MM.1S (cell line): ENCODE data around the gene TASL.

Experiments
- DNase-seq: peaks from one replicate; pipeline ENCODE4 v3.0.0-alpha.2; 2015
- H2AFZ ChIP-seq: fragments of 300-600 bp; sonication (generic); 2 replicates; pipeline ENCODE4 v1.6.0; 2016; ENCODE audit warnings: antibody characterized with exemption, low read length
- H3F3A ChIP-seq: fragments of 300-600 bp; sonication (generic); 2 replicates; pipeline ENCODE4 v1.6.1; 2016; ENCODE audit warnings: mild to moderate bottlenecking, antibody characterized with exemption, low read length, moderate library complexity, mixed read lengths; ENCODE audit not compliant: insufficient read depth
- H3K27ac ChIP-seq: fragments of 300-600 bp; sonication (generic); 2 replicates; pipeline ENCODE4 v1.5.1; 2016; ENCODE audit warnings: mild to moderate bottlenecking, low read length
- H3K27me3 ChIP-seq: fragments of 300-600 bp; sonication (generic); replicated peaks from 2 replicates; pipeline ENCODE4 v1.6.0; 2016; ENCODE audit warnings: low read length; ENCODE audit not compliant: insufficient read depth
- H3K36me3 ChIP-seq: fragments of 300-600 bp; sonication (generic); replicated peaks from 2 replicates; pipeline ENCODE4 v1.6.1; 2016; ENCODE audit warnings: mild to moderate bottlenecking, low read length, mixed read lengths; ENCODE audit not compliant: insufficient read depth
- H3K4me1 ChIP-seq: fragments of 300-600 bp; sonication (generic); 2 replicates; pipeline ENCODE4 v1.6.1; 2016; ENCODE audit warnings: low read length, mixed read lengths
- H3K4me2 ChIP-seq: fragments of 300-600 bp; sonication (generic); 2 replicates; pipeline ENCODE4 v1.6.0; 2016; ENCODE audit warnings: low read depth, low read length
- H3K4me3 ChIP-seq: fragments of 300-600 bp; sonication (generic); 2 replicates; pipeline ENCODE4 v1.5.1; 2016; ENCODE audit warnings: low read length, mixed read lengths
- H3K79me2 ChIP-seq: fragments of 300-600 bp; sonication (generic); 2 replicates; pipeline ENCODE4 v1.6.1; 2016; ENCODE audit warnings: mixed run types, low read length, mixed read lengths
- H3K9ac ChIP-seq: fragments of 300-600 bp; sonication (generic); 2 replicates; pipeline ENCODE4 v1.6.1; 2016; ENCODE audit warnings: low read length, mixed read lengths
- H3K9me2 ChIP-seq: fragments of 300-600 bp; sonication (generic); replicated peaks from 2 replicates; pipeline ENCODE4 v1.6.1; 2016; ENCODE audit warnings: mild to moderate bottlenecking, low read length, mixed read lengths; ENCODE audit not compliant: insufficient read depth
- H3K9me3 ChIP-seq: fragments of 300-600 bp; sonication (generic); replicated peaks from 2 replicates; pipeline ENCODE4 v1.6.1; 2016; ENCODE audit warnings: mild to moderate bottlenecking, low read length, mixed read lengths; ENCODE audit not compliant: insufficient read depth
- H4K20me1 ChIP-seq: fragments of 300-600 bp; sonication (generic); 2 replicates; pipeline ENCODE4 v1.6.1; 2016; ENCODE audit warnings: mild to moderate bottlenecking, low read length, moderate library complexity, mixed read lengths; ENCODE audit not compliant: insufficient read depth
- EZH2 ChIP-seq: fragments of 300-600 bp; sonication (generic); optimal IDR thresholded peaks from 2 replicates; pipeline ENCODE3; 2017; ENCODE audit warnings: low read depth, mild to moderate bottlenecking, antibody characterized with exemption, low read length, mixed read lengths
- EZH2phosphoT487 ChIP-seq: fragments of 300-600 bp; sonication (generic); IDR thresholded peaks from 2 replicates; pipeline ENCODE4 v1.6.1; 2018; ENCODE audit warnings: antibody characterized with exemption, low read length
- TF ChIP-seq, protein P1 (sequence below): fragments of 300-600 bp; sonication (generic); IDR thresholded peaks from 2 replicates; pipeline ENCODE4 v1.5.1; 2016; ENCODE audit warnings: antibody characterized with exemption, low read length, mixed read lengths

Gene TASL

DNA sequence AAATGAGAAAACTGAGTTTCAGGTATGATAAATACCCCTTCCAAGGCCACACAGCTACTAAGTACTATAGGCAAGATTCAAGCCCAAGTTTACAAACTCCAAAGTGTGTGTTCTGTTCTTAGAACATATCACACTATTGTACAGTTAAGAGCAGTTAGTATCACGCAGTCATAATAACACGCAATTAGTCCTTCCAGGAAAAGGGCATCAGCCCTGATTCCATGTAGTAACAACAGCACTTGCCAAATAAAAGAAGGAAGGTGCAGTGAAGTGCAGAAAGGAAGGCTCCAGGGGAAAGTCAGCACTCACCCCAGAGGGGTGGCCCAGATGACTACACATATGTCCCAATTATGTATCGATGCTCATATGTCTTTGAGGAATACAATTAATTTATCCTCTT lies 4.4 kb downstream of the TASL start:
- Histone ChIP-seq H3K79me2 (peaks cover 83% of the 10 kb centered on the region), H3K4me3 (peak overlapping the region; percentile 46), H3K36me3 (no peaks in the 10 kb centered on the region), H3K9me3 (no peaks in the 10 kb centered on the region), H3K27ac (peak overlapping the region; percentile 72), H3K4me1 (peaks cover 12% of the 10 kb centered on the region), H4K20me1 (no peaks in the 10 kb centered on the region), H3K9ac (peak overlapping the region; percentile 61; the same call in 1 of the 2 replicates), H3K9me2 (no peaks in the 10 kb centered on the region), H3K27me3 (no peaks in the 10 kb centered on the region), H3F3A (peaks cover 14% of the 10 kb centered on the region; the same call in 1 of the 2 replicates), H2AFZ (no peak overlapping the region), H3K4me2 (peak overlapping the region; percentile 76)
- DNase-seq = no peak
- TF ChIP-seq, protein P1, sequence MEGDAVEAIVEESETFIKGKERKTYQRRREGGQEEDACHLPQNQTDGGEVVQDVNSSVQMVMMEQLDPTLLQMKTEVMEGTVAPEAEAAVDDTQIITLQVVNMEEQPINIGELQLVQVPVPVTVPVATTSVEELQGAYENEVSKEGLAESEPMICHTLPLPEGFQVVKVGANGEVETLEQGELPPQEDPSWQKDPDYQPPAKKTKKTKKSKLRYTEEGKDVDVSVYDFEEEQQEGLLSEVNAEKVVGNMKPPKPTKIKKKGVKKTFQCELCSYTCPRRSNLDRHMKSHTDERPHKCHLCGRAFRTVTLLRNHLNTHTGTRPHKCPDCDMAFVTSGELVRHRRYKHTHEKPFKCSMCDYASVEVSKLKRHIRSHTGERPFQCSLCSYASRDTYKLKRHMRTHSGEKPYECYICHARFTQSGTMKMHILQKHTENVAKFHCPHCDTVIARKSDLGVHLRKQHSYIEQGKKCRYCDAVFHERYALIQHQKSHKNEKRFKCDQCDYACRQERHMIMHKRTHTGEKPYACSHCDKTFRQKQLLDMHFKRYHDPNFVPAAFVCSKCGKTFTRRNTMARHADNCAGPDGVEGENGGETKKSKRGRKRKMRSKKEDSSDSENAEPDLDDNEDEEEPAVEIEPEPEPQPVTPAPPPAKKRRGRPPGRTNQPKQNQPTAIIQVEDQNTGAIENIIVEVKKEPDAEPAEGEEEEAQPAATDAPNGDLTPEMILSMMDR = no peak
- no peak for TF ChIP-seq EZH2phosphoT487
- TF ChIP-seq EZH2 = no peak

DNA sequence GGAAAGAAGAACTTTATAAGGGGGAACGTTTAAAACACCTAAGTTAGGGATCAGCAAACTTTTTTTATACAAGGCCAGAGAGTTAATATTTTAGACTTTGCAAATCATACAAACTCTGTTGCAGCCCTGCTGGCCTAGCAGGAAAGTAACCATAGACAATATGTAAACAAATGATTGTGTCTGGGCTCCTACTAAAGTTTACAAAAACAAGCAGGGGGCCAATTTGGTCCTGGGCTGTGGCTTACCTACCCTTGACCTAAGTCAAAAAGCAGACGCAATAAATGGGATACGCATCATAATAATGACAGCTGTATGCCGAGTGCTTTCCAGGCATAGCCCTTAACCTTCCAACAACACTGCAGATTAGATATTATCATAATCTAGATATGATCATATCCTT lies 4.9 kb downstream of the TASL start:
- Histone ChIP-seq H3K4me3 (peak overlapping the region; percentile 46), H3K9ac (peak overlapping the region; percentile 61; the same call in 1 of the 2 replicates), H3K4me2 (peak overlapping the region; percentile 76), H4K20me1 (no peaks in the 10 kb centered on the region), H2AFZ (no peak overlapping the region), H3K9me2 (no peaks in the 10 kb centered on the region), H3K27me3 (no peaks in the 10 kb centered on the region), H3K36me3 (no peaks in the 10 kb centered on the region), H3F3A (0 out of 2 replicates have a peak, but pooled peaks cover 13% of the 10 kb centered on the region), H3K4me1 (peaks cover 12% of the 10 kb centered on the region), H3K79me2 (peaks cover 84% of the 10 kb centered on the region), H3K27ac (peak overlapping the region; percentile 72), H3K9me3 (no peaks in the 10 kb centered on the region)
- DNase-seq = no peak
- TF ChIP-seq, protein P1 = no peak
- TF ChIP-seq EZH2 (no peak), EZH2phosphoT487 (no peak)

DNA sequence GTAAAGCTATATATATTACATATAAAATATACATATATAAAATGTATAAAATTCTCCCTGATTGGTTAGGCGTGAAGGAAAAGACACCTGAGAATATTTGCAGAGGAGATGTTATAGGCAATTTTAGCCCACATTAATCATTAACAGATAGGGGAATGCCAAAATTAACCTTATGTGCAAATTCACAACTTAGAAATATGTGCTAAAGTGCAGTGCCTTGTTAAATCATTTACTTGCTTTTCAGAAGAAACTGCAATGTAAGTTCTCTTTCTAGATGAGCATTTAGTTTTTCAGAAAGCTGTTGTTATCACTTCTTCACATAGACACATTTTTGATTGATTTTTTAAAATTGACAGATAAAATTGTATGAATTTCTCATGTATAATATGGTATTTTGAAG lies 5.6 kb downstream of the TASL start:
- Histone ChIP-seq H2AFZ (no peak overlapping the region), H3K9me3 (no peaks in the 10 kb centered on the region), H3K27me3 (no peaks in the 10 kb centered on the region), H3K79me2 (peaks cover 88% of the 10 kb centered on the region), H3K4me2 (peak overlapping the region; percentile 76), H3K9ac (peak overlapping the region; percentile 61; the same call in 1 of the 2 replicates), H3K27ac (peak overlapping the region; percentile 72; the same call in 1 of the 2 replicates), H3K4me1 (peaks cover 15% of the 10 kb centered on the region), H3K9me2 (no peaks in the 10 kb centered on the region), H3F3A (0 out of 2 replicates have a peak, but pooled peaks cover 7% of the 10 kb centered on the region), H3K4me3 (peak overlapping the region; percentile 46; the same call in 1 of the 2 replicates), H3K36me3 (no peaks in the 10 kb centered on the region), H4K20me1 (no peaks in the 10 kb centered on the region)
- TF ChIP-seq EZH2phosphoT487 (no peak), EZH2 (no peak)
- TF ChIP-seq, protein P1 = no peak
- no peak for DNase-seq
